Measurements from ENCODE around the gene BEAN1. TPM values are rescaled to one million over a fixed set of nuclear protein-coding genes. Genes with fewer than 3 reads are reported as not detected.

Gene BEAN1
- total and polyA plus RNA-seq, 7 donors, result 0.35 to 0.41 TPM; not detected in 5

DNA sequence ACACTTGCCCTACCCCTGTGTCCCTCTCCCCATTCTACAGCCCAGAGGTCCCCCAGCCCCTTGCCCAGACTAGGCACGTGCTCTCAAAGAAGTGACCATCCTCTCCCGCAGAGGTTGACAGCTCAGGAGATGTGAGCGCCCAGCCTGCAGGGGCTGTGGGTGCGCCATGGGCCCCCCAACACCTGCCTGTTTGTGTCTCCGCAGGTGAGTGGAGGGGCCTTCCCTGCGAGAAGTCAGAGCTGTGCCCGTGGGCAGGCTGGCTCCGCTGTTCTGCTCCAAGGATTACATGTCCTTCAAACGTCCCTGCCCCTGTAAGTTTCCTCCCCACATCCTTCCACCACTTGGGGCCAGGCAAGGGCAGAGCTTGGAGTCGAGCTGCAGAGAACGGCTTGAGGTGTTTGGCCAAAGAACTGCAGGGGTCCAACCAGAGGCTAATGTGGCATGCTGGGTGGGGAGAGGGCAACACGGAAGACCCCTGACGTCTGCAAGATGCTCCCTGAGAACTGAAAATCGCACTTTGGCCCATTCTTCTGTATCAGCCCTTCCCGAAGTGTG lies 10.4 kb downstream of the BEAN1 start:
- intact Hi-C loops (cut with DNase I), result no loop called here
- H3K36me3 ChIP-seq, result no peaks in the 10 kb centered on the region
- WGBS, 2 donors, result 73 to 79% methylated on average over 15 of the region's 15 CpGs
- no peaks in the 10 kb centered on the region for H3K9me3 ChIP-seq
- peak; percentile 30 for DNase-seq
- H3K27ac ChIP-seq, result no peak overlapping the region
- no peaks in the 10 kb centered on the region for H3K4me1 ChIP-seq
- H3K27me3 ChIP-seq, result peaks cover 0 to 8% (median 0%) of the 10 kb centered on the region in 3 donors
- TF ChIP-seq EP300 (IDR thresholded peaks at IDR 0.05), result no peak
- TF ChIP-seq, protein P1, sequence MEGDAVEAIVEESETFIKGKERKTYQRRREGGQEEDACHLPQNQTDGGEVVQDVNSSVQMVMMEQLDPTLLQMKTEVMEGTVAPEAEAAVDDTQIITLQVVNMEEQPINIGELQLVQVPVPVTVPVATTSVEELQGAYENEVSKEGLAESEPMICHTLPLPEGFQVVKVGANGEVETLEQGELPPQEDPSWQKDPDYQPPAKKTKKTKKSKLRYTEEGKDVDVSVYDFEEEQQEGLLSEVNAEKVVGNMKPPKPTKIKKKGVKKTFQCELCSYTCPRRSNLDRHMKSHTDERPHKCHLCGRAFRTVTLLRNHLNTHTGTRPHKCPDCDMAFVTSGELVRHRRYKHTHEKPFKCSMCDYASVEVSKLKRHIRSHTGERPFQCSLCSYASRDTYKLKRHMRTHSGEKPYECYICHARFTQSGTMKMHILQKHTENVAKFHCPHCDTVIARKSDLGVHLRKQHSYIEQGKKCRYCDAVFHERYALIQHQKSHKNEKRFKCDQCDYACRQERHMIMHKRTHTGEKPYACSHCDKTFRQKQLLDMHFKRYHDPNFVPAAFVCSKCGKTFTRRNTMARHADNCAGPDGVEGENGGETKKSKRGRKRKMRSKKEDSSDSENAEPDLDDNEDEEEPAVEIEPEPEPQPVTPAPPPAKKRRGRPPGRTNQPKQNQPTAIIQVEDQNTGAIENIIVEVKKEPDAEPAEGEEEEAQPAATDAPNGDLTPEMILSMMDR (IDR thresholded peaks at IDR 0.05), result no peak
- no peak for TF ChIP-seq POLR2A (IDR thresholded peaks at IDR 0.05)
- no peak for TF ChIP-seq POLR2AphosphoS5 (IDR thresholded peaks at IDR 0.05)
- no peak overlapping the region for H3K4me3 ChIP-seq

- H3K9me3 ChIP-seq, result no peaks in the 10 kb centered on the region
- DNase-seq, result no peak
- no peaks in the 10 kb centered on the region for H3K4me1 ChIP-seq
- 80 to 85% methylated on average over 8 of the region's 8 CpGs for WGBS, 2 donors
- H3K27ac ChIP-seq, result no peak overlapping the region
- peaks cover 0 to 4% (median 0%) of the 10 kb centered on the region in 3 donors for H3K27me3 ChIP-seq
- H3K4me3 ChIP-seq, result no peak overlapping the region
- TF ChIP-seq POLR2AphosphoS5 (IDR thresholded peaks at IDR 0.05) (no peak), POLR2A (IDR thresholded peaks at IDR 0.05) (no peak), EP300 (IDR thresholded peaks at IDR 0.05) (no peak)
- TF ChIP-seq, protein P1 (IDR thresholded peaks at IDR 0.05), result no peak
- H3K36me3 ChIP-seq, result no peaks in the 10 kb centered on the region
- intact Hi-C loops (cut with DNase I), result no loop called here
These were observed 11.4 kb downstream of the BEAN1 start for GRCh38 chr16:66438536-66438935.

DNA sequence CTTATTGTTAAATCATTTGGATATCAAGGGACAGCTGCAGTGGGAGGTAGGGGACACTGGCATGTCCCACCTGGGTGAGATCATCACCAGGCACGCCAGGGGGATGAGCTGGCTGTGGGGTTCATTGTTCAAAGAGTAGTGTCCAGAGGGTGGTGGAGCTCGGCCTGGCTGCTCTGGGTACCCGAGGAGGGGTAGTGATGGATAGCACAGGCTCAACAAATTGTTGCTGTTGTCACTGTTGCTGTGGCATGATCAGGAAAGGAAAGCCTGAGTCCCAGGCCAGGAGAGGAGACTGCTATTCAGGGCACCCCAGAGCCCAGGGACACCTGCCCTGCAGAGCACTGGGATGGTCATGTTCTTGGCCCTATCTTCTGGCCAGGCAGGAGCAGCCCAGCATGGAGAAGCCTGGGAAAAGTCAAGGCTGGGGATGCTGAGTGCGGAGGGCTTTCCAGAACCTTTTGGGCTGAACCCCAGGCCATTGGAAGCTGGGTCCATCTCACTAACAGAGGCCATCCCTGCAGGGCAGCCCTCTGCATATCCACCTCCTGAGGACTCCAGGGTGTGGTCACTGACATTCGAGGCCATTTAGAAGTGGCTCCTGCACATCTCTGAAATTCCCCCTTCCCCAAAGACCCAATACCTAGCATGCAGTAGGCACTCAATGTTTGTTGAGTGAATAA lies 12.1 kb downstream of the BEAN1 start:
- no peak for DNase-seq
- intact Hi-C loops (cut with DNase I), result no loop called here
- Histone ChIP-seq H3K27ac (no peak overlapping the region), H3K4me3 (no peak overlapping the region), H3K4me1 (no peaks in the 10 kb centered on the region), H3K27me3 (peaks cover 0 to 6% (median 0%) of the 10 kb centered on the region in 3 donors), H3K36me3 (no peaks in the 10 kb centered on the region), H3K9me3 (no peaks in the 10 kb centered on the region)
- WGBS, 2 donors, result 75 to 82% methylated on average over 5 of the region's 5 CpGs
- TF ChIP-seq, protein P1 (IDR thresholded peaks at IDR 0.05), result no peak
- no peak for TF ChIP-seq POLR2AphosphoS5 (IDR thresholded peaks at IDR 0.05)
- TF ChIP-seq POLR2A (IDR thresholded peaks at IDR 0.05), result no peak
- no peak for TF ChIP-seq EP300 (IDR thresholded peaks at IDR 0.05)

GRCh38 chr16:66440271-66440802 lies 13.2 kb downstream of the BEAN1 start:
- intact Hi-C loops (cut with DNase I), result no loop called here
- 83 to 89% methylated on average over 10 of the region's 10 CpGs for WGBS, 2 donors
- H3K9me3 ChIP-seq, result no peaks in the 10 kb centered on the region
- H3K27ac ChIP-seq, result no peak overlapping the region
- H3K4me3 ChIP-seq, result no peak overlapping the region
- peaks cover 0 to 9% (median 0%) of the 10 kb centered on the region in 3 donors for H3K27me3 ChIP-seq
- no peaks in the 10 kb centered on the region for H3K4me1 ChIP-seq
- no peak for TF ChIP-seq POLR2A (IDR thresholded peaks at IDR 0.05)
- TF ChIP-seq EP300 (IDR thresholded peaks at IDR 0.05), result no peak
- TF ChIP-seq POLR2AphosphoS5 (IDR thresholded peaks at IDR 0.05), result no peak
- TF ChIP-seq, protein P1 (IDR thresholded peaks at IDR 0.05), result no peak
- no peaks in the 10 kb centered on the region for H3K36me3 ChIP-seq
- no peak for DNase-seq
